Measurements from ENCODE around the gene WDR72.

GRCh38 chr15:53757906-53758305 is 1.6 kb downstream of the WDR72 start:
- no peak for TF ChIP-seq POLR2A (IDR thresholded peaks at IDR 0.05)
- TF ChIP-seq, protein P1, sequence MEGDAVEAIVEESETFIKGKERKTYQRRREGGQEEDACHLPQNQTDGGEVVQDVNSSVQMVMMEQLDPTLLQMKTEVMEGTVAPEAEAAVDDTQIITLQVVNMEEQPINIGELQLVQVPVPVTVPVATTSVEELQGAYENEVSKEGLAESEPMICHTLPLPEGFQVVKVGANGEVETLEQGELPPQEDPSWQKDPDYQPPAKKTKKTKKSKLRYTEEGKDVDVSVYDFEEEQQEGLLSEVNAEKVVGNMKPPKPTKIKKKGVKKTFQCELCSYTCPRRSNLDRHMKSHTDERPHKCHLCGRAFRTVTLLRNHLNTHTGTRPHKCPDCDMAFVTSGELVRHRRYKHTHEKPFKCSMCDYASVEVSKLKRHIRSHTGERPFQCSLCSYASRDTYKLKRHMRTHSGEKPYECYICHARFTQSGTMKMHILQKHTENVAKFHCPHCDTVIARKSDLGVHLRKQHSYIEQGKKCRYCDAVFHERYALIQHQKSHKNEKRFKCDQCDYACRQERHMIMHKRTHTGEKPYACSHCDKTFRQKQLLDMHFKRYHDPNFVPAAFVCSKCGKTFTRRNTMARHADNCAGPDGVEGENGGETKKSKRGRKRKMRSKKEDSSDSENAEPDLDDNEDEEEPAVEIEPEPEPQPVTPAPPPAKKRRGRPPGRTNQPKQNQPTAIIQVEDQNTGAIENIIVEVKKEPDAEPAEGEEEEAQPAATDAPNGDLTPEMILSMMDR (IDR thresholded peaks at IDR 0.05): no peak

Data from heart left ventricle (tissue), 13 donors.